Left ventricle myocardium inferior (tissue), 1 donor: Measurements from ENCODE around the gene STAC3. TPM values are rescaled to one million over a fixed set of nuclear protein-coding genes. Genes with fewer than 3 reads are reported as not detected.

Experiments used
- DNase-seq: peaks from one replicate; pipeline ENCODE4 v3.0.0-alpha.2; 2020
- H3K27ac ChIP-seq: fragments of 200-600 bp; replicated peaks from 2 replicates; pipeline ENCODE4 v1.8.0; 2021
- H3K27me3 ChIP-seq: fragments of 200-600 bp; 2 replicates; pipeline ENCODE4 v1.8.0; 2021; ENCODE audit warnings: low read depth
- H3K36me3 ChIP-seq: fragments of 200-600 bp; 2 replicates; pipeline ENCODE4 v1.8.0; 2021
- H3K4me1 ChIP-seq: fragments of 200-600 bp; 2 replicates; pipeline ENCODE4 v1.8.0; 2021
- H3K4me3 ChIP-seq: fragments of 200-600 bp; 2 replicates; pipeline ENCODE4 v1.8.0; 2021; ENCODE audit warnings: mild to moderate bottlenecking, moderate library complexity
- H3K9me3 ChIP-seq: fragments of 200-600 bp; replicated peaks from 2 replicates; pipeline ENCODE4 v1.8.0; 2021
- CTCF ChIP-seq: fragments of 200-600 bp; IDR thresholded peaks from 2 replicates; pipeline ENCODE4 v1.8.0; 2021; ENCODE audit warnings: antibody characterized with exemption, mild to moderate bottlenecking, borderline replicate concordance
- intact Hi-C: fragments of 100-400 bp; cut with micrococcal nuclease; formaldehyde crosslinking; loops from one replicate; pipeline ENCODE4 v1.11.0; 2022
- total RNA-seq: library from RNA; stranded (reverse); fragmentation: NEBNext Ultra II Directional; extraction: Animal tissue kit (Norgen Biotek cat#: 25700); gene quantifications from one replicate; pipeline ENCODE4 v1.2.1, GENCODE V29; 2021
- donor health status: DM: no; HTN: yes; CAD: no; lungs with severe emphysema.

STAC3 gene
- total RNA-seq, 1 donor from 2014 or later, result 0.69 TPM

DNA sequence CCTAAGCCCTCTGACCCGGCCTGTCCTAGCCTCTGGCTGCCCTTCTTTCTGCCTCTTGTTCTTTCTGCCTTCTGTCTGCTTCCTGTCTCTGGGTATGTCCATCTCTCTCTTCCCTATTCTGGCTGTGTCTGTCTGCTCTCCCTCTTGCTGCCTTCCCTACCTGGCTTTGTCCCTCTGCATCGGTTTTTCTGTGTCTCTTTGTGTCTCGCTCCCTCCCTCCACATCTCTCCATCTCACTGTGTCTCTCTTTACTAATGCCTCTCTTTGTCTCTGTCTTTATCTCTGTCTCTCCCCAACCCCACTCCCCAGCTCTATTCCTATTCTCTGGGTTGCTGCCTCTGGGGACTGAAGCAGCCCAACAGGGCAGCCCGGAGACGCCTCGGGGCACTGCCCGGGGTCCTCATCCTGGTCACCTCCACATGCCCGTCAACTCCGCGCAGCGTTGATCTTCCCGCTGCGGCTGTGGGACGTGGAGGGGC is 11.4 kb downstream of the STAC3 start:
- Histone ChIP-seq H3K36me3 (peaks cover 4% of the 10 kb centered on the region), H3K27ac (peak overlapping the region; percentile 83), H3K4me3 (peak overlapping the region; percentile 69), H3K4me1 (peaks cover 83% of the 10 kb centered on the region), H3K27me3 (peaks cover 97% of the 10 kb centered on the region), H3K9me3 (no peaks in the 10 kb centered on the region)
- DNase-seq, result no peak
- intact Hi-C loops, result no loop called here
- no peak for TF ChIP-seq CTCF

GRCh38 chr12:57238854-57239554 is 12.0 kb downstream of the STAC3 start:
- peaks cover 93% of the 10 kb centered on the region for H3K27me3 ChIP-seq
- no peaks in the 10 kb centered on the region for H3K9me3 ChIP-seq
- intact Hi-C loops, result no loop called here
- H3K27ac ChIP-seq, result peak overlapping the region; percentile 83
- peaks cover 82% of the 10 kb centered on the region for H3K4me1 ChIP-seq
- H3K36me3 ChIP-seq, result peaks cover 10% of the 10 kb centered on the region
- peak; percentile 100 for TF ChIP-seq CTCF
- peak; percentile 88 for DNase-seq
- H3K4me3 ChIP-seq, result peak overlapping the region; percentile 69

- peaks cover 82% of the 10 kb centered on the region for H3K4me1 ChIP-seq
- peaks cover 18% of the 10 kb centered on the region for H3K36me3 ChIP-seq
- peak overlapping the region; percentile 69 for H3K4me3 ChIP-seq
- DNase-seq, result no peak
- peaks cover 85% of the 10 kb centered on the region for H3K27me3 ChIP-seq
- TF ChIP-seq CTCF, result no peak
- intact Hi-C loops, result no loop called here
- H3K9me3 ChIP-seq, result no peaks in the 10 kb centered on the region
- peak overlapping the region; percentile 83 for H3K27ac ChIP-seq
Observed at GRCh38 chr12:57237932-57238853, 12.8 kb downstream of the STAC3 start.

- Histone ChIP-seq H3K27me3 (peaks cover 79% of the 10 kb centered on the region), H3K27ac (peak overlapping the region; percentile 83), H3K9me3 (no peaks in the 10 kb centered on the region), H3K4me1 (peaks cover 77% of the 10 kb centered on the region), H3K4me3 (peak overlapping the region; percentile 69), H3K36me3 (peaks cover 25% of the 10 kb centered on the region)
- intact Hi-C loops, result no loop called here
- TF ChIP-seq CTCF, result no peak
- DNase-seq, result no peak
Observed at GRCh38 chr12:57237596-57237931, 13.4 kb downstream of the STAC3 start.

DNA sequence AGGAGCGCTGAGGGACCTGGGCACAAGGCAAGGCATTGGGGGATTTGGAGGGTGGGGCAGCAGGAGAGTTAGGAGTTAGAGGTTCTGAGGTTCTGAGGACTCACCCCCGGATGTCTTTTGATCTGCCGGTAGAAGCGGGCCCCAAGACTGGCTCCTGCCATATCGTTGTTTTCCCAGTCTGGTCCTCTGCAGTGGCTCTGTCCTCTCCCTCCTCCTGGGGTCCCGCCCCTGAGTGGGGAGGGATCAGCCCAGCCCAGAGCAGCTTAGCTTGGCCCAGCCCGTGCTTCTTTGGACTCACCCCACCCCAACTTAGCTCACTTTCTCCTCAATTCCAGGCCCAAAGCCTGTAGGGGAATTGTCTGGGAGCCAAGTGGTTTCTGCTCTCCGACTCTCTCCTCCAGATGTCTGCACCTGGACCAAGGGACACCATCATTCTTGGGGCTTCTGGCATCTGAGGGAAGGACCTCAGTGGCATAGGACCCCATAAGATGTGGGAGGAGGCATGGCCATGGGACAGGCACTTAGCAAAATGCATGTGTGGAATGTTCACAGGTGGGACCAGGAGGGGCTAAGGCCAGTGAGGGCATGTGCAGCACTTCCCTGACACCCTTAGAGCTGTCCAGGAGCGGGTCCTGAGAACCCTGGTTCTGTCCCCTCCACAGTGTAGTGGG is 13.9 kb downstream of the STAC3 start:
- intact Hi-C loops, result no loop called here
- no peaks in the 10 kb centered on the region for H3K9me3 ChIP-seq
- peaks cover 72% of the 10 kb centered on the region for H3K4me1 ChIP-seq
- H3K27ac ChIP-seq, result peak overlapping the region; percentile 83
- TF ChIP-seq CTCF, result no peak
- peak; percentile 74 for DNase-seq
- peaks cover 30% of the 10 kb centered on the region for H3K36me3 ChIP-seq
- peaks cover 74% of the 10 kb centered on the region for H3K27me3 ChIP-seq
- peak overlapping the region; percentile 69 for H3K4me3 ChIP-seq
